Esophagus muscularis mucosa (tissue), 4 donors: ENCODE results near the gene DLST. TPM values are rescaled to one million over a fixed set of nuclear protein-coding genes. Genes with fewer than 3 reads are reported as not detected.

Experiments used
- DNase-seq: peaks from one replicate; pipeline ENCODE4 v3.0.0-alpha.2; 2017; ENCODE audit errors: extremely low spot score
- H3K27ac ChIP-seq, 4 donors: fragments of 200-600 bp; sonication (generic); replicated peaks in 1 of 4; 1 replicate in 3 of 4; 2 replicates in 1 of 4; pipeline ENCODE4 v1.5.1; 2016 to 2019; ENCODE audit warnings: mild to moderate bottlenecking in 1 of 4
- H3K27me3 ChIP-seq, 4 donors: fragments of 200-600 bp; sonication (generic); one replicate each; pipeline versions ENCODE4 v1.5.1 to v1.6.0; 2016 to 2019
- H3K36me3 ChIP-seq, 4 donors: fragments of 200-600 bp; sonication (generic); one replicate each; pipeline ENCODE4 v1.5.1; 2016 to 2019
- H3K4me1 ChIP-seq, 4 donors: fragments of 200-600 bp; sonication (generic); one replicate each; pipeline ENCODE4 v1.5.1; 2016 to 2019
- H3K4me3 ChIP-seq, 4 donors: fragments of 200-600 bp; sonication (generic); 1 replicate in 2 of 4; 2 replicates in 2 of 4; pipeline ENCODE4 v1.5.1; 2016 to 2019; ENCODE audit warnings: mild to moderate bottlenecking in 4 of 4, moderate library complexity in 1 of 4
- H3K9me3 ChIP-seq, 4 donors: fragments of 200-600 bp; sonication (generic); 1 replicate in 3 of 4; 2 replicates in 1 of 4; pipeline ENCODE4 v1.5.1; 2016 to 2019
- CTCF ChIP-seq, 3 experiments: fragments of 200-600 bp in 2 of 3; fragments of 450-650 bp in 1 of 3; sonication (generic) in 2 of 3; IDR thresholded peaks; one replicate each; pipeline ENCODE4 v1.5.1; 2017 to 2019; ENCODE audit warnings: antibody characterized with exemption in 3 of 3, mild to moderate bottlenecking in 2 of 3, moderate library complexity in 1 of 3
- EP300 ChIP-seq: sonication (generic); formaldehyde crosslinking; IDR thresholded peaks from one replicate; pipeline ENCODE4 v1.6.1; 2017; ENCODE audit warnings: antibody characterized with exemption
- POLR2A ChIP-seq: fragments of 450-650 bp; IDR thresholded peaks from one replicate; pipeline ENCODE4 v1.6.1; 2017; ENCODE audit warnings: antibody characterized with exemption, moderate library complexity, mild to moderate bottlenecking, low read depth
- POLR2AphosphoS5 ChIP-seq, 2 donors: sonication (generic); formaldehyde crosslinking; IDR thresholded peaks; one replicate each; pipeline ENCODE4 v1.6.1; 2017; ENCODE audit warnings: antibody characterized with exemption in 2 of 2
- whole genome bisulfite sequencing: methylation state at CpG from one replicate; pipeline ENCODE4 v1.1.5; 2018; 5-methylcytosine and 5-hydroxymethylcytosine counted together
- intact Hi-C: fragments of 100-400 bp; cut with DNase I; formaldehyde crosslinking; loops from one replicate; pipeline ENCODE4 v1.15.1; 2023
- total RNA-seq, 4 donors: library from RNA; depleted of rRNA; stranded (reverse); fragments of >200 nt; gene quantifications; one replicate each; pipeline versions ENCODE4 v1.1.0 to v1.2.1, GENCODE V29; 2016

The DLST gene
- total RNA-seq, 4 donors from 2014 or later: 72.7 to 96.2 (median 88.5) TPM

GRCh38 chr14:74875204-74875603, 6.5 kb upstream of the DLST start:
- Histone ChIP-seq H3K36me3 (no peaks in the 10 kb centered on the region), H3K4me1 (peaks cover 0 to 3% (median 0%) of the 10 kb centered on the region in 4 donors), H3K9me3 (no peaks in the 10 kb centered on the region), H3K4me3 (no peak overlapping the region), H3K27me3 (no peaks in the 10 kb centered on the region), H3K27ac (no peak overlapping the region)
- intact Hi-C loops: no loop called here
- 95% methylated on average over 5 of the region's 5 CpGs for WGBS
- no peak for DNase-seq
- no peak for TF ChIP-seq CTCF (IDR thresholded peaks at IDR 0.05)
- no peak for TF ChIP-seq POLR2AphosphoS5 (IDR thresholded peaks at IDR 0.05)
- no peak for TF ChIP-seq POLR2A
- TF ChIP-seq EP300: no peak

- H3K27ac ChIP-seq: no peak within 1 kb of the TSS
- no peak within 1 kb of the TSS for H3K4me3 ChIP-seq
- 51% methylated on average over 11 of the region's 13 CpGs for WGBS
- DNase-seq: no peak
- no peaks in the 10 kb centered on the region for H3K9me3 ChIP-seq
- H3K27me3 ChIP-seq: no peaks in the 10 kb centered on the region
- TF ChIP-seq POLR2A (no peak), CTCF (IDR thresholded peaks at IDR 0.05) (no peak), POLR2AphosphoS5 (IDR thresholded peaks at IDR 0.05) (no peak), EP300 (no peak)
- no peaks in the 10 kb centered on the region for H3K36me3 ChIP-seq
- intact Hi-C loops: no loop called here
- peaks cover 5 to 9% (median 6%) of the 10 kb centered on the region in 4 donors for H3K4me1 ChIP-seq
These were observed 5.5 kb upstream of the DLST start, which contains the start of gene PROX2 for GRCh38 chr14:74875941-74876913. PROX2 (minus strand) TSS chr14:74876145; CDS start chr14:74863834, 12,311 bp downstream.

- H3K27ac ChIP-seq: no peak overlapping the region
- H3K36me3 ChIP-seq: no peaks in the 10 kb centered on the region
- peaks cover 26 to 31% (median 28%) of the 10 kb centered on the region in 4 donors for H3K4me1 ChIP-seq
- no peak for DNase-seq
- intact Hi-C loops: no loop called here
- TF ChIP-seq POLR2AphosphoS5 (IDR thresholded peaks at IDR 0.05): no peak
- no peak for TF ChIP-seq CTCF (IDR thresholded peaks at IDR 0.05)
- TF ChIP-seq POLR2A: no peak
- TF ChIP-seq EP300: no peak
- WGBS: 78% methylated on average over 3 of the region's 3 CpGs
- no peak overlapping the region for H3K4me3 ChIP-seq
- H3K27me3 ChIP-seq: no peaks in the 10 kb centered on the region
- H3K9me3 ChIP-seq: no peaks in the 10 kb centered on the region
These were observed 2.1 kb upstream of the DLST start for GRCh38 chr14:74879427-74880182.

DNA sequence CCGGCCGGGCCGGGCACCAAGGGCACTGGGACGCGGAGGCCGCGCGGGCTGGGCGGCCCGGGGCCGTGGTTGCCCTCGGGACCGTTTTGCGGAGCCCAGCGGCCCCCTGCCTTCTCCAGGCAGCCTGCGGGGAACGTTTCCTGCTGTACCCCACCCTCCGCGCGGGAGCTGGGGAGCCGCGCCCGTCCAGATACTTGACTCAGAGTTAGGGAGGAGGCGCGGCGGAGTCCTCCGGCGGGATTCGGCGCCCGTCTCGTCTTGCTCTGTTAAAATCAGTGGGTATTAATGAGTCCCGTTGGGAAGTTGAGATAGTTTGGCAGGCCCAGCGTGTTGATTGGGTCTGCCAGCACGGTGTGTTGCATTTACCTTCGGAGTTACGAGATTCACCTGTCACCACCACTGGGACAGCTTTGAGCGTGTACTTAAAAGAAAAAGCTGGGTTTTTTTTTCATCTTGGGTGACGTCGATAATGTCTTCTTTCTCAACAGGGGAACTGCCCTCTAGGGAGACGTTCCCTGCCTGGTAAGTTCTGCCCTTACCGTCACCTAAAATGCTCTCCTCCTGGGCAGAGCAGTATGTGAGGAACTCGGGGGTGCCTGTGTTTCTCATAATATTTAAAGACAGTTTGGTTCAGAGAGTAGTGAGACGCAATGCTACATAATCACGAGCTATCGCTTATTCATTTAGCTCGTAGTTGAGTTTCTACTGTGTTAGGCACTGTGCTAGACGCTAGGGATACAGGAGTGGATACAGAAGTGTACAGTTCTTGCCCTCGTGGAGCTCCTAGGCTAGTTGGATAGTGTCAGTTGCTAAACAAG, 596 bp downstream of the DLST start:
- intact Hi-C loops: no loop called here
- Histone ChIP-seq H3K27ac (peak overlapping the region; percentile 95 to 99 (median 97)), H3K4me1 (peaks cover 49 to 56% (median 54%) of the 10 kb centered on the region in 4 donors), H3K36me3 (peaks cover 0 to 17% (median 8%) of the 10 kb centered on the region in 4 donors), H3K9me3 (no peaks in the 10 kb centered on the region), H3K4me3 (peak overlapping the region; percentile 87 to 93 (median 90)), H3K27me3 (no peaks in the 10 kb centered on the region)
- no peak for DNase-seq
- TF ChIP-seq POLR2A (no peak), CTCF (IDR thresholded peaks at IDR 0.05) (peak in 1 of 3 experiments; percentile 2)
- WGBS: 3% methylated on average over 16 of the region's 49 CpGs
